Renal cortical epithelial cell (primary cell): ENCODE results near the gene RUVBL1. TPM values are rescaled to one million over a fixed set of nuclear protein-coding genes. Genes with fewer than 3 reads are reported as not detected.

Experiments used
- DNase-seq: peaks from one replicate; pipeline ENCODE4 v3.0.0-alpha.2; 2011; ENCODE audit warnings: low read depth
- total RNA-seq: library from RNA; depleted of rRNA; stranded (reverse); fragments of >200 nt; gene quantifications from 2 replicates; pipeline ENCODE4 v1.2.3, GENCODE V29; 2014

Gene RUVBL1
- total RNA-seq, 1 donor from 2014 or later: 79.1 TPM

DNA sequence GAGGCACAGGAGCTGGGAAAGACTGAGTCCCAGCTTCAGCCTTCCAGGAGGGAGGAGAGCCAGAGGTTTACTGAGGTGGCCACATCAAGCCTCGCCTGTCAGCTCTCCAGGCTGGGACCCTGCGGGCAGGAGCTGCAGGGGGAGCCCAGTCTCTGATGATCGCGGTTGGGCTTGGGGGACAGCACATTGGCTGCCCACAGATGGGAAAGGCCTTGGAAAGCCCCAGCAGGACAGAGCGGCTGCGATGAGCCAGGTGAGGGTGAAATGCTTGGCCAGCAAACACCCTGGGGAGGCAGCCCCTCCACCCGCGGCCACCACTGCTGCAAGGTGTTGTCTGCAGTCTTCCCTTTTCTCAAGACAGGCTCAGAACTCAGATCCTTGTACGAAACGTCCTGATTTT, 40.2 kb downstream of the RUVBL1 start:
- DNase-seq: no peak

DNA sequence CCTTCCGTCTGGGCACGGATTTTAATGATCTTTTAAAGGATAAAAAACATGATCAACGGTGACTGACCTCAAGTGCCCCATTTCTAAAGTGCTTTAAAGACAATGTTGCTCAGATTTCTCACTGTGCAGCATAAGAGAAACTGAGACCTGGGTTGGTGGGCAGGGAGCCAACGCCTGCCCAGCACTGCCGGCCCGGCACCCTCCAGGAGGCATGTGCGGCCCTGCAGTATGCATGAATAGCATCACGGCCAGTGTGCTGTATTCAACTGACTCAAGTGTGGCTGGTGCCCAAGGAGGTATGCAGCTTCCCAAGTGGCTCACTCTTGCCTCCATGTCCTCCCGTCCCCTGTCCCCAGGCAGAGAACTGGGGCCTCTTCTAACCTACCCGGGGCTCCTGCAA, 41.1 kb downstream of the RUVBL1 start:
- DNase-seq: no peak

GRCh38 chr3:128081846-128082245, 41.8 kb downstream of the RUVBL1 start:
- DNase-seq: peak; percentile 96

DNA sequence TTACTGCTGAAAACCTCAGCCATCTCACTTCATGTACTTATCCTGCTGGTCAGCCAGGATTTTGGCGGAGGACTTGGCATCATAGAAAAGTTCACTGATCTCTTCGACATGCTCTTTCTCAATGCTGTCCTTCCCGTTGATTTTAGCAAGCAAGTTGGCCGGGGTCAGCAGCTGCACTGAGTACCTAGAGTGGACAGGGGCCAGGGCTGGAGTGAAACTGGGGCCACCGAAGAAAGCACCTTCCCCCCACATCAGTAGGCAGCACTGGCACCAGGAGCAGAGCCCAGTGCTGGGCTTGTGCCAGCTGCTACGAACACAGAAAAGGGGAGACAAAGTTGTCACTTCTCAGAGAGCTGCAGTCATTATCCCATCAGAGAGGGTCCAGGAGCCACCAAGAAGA, 42.4 kb downstream of the RUVBL1 start:
- no peak for DNase-seq

- DNase-seq: peak; percentile 91
Measured at GRCh38 chr3:128080323-128081080, 43.1 kb downstream of the RUVBL1 start.

GRCh38 chr3:128079823-128080222, 43.8 kb downstream of the RUVBL1 start:
- DNase-seq: no peak

GRCh38 chr3:128078875-128079274, 44.7 kb downstream of the RUVBL1 start:
- DNase-seq: no peak

- no peak for DNase-seq
Measured at GRCh38 chr3:128078322-128078721, 45.3 kb downstream of the RUVBL1 start.

GRCh38 chr3:128077665-128078064, 45.9 kb downstream of the RUVBL1 start:
- no peak for DNase-seq

DNA sequence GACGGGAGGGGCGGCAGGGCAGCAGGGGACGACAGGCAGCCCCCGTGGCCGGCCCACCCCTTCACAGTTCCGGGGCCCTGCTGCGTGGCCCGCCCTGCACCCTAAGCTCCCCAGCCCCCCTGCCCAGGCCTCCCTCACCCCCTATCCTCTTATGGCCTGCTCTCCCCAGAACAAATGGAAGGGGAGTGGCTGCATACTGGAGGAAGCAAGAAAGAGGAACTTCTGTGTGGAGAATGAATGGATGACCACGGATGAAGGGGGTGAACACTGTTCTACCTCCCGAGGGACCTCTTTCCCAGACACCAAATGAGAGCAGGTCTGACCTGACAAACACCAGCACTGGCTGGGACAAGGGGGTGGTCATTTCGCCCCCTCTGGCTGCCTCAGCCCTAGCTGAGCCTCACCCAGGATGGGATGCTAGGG, 46.4 kb downstream of the RUVBL1 start:
- no peak for DNase-seq

GRCh38 chr3:128076483-128077201, 47.0 kb downstream of the RUVBL1 start:
- DNase-seq: no peak

DNA sequence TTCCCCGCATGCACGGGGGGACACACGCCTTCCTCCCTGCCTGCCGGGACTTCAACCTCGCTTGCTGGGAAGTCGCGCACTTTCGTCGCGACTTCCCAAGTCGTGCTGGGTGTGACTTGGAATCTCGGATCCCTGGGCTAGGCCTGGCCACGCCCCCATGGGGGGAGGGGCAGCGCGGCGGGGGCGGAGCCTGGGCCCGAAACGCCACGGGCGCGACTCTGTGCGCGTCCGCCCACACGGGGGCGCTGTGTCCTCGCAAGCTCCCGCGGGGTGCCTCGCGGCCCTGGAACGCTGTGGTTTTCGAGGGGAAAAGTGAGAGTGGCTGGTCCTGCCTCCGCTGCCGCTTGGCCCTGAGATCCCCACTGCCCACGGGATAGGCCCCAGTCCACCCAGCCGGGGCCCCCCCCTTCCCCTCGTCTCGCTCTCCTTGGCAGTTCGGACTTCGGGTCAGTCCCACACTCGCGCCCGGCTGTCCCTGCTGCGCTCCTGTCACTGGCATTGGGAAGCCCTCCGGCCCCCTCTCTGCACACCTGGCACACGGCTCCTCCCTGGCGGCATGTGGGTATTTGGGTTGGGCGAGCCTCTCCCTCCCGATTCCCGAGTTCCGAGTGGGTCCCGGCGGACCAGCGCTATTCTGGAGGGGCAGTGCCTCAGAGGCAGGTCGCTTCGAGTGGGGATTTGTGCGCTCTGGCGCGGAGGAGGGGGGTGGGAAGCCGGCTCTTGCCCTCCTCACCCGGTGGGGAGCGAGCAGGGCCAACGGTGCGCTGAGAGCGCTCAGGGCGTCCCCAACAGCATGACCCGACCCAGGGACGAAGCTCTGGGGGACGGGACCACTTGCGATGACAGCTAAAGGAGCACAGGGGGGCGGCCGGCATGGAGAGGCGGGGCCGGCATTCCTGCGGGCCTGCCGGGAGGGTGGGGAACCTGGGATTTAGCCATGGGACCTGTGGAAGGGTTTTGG, 47.8 kb downstream of the RUVBL1 start:
- DNase-seq: peak; percentile 61

- no peak for DNase-seq
Measured at GRCh38 chr3:128074851-128075521, 48.6 kb downstream of the RUVBL1 start.

GRCh38 chr3:128073807-128074206, 49.8 kb downstream of the RUVBL1 start:
- DNase-seq: no peak

GRCh38 chr3:128073185-128073725, 50.4 kb downstream of the RUVBL1 start:
- no peak for DNase-seq

DNA sequence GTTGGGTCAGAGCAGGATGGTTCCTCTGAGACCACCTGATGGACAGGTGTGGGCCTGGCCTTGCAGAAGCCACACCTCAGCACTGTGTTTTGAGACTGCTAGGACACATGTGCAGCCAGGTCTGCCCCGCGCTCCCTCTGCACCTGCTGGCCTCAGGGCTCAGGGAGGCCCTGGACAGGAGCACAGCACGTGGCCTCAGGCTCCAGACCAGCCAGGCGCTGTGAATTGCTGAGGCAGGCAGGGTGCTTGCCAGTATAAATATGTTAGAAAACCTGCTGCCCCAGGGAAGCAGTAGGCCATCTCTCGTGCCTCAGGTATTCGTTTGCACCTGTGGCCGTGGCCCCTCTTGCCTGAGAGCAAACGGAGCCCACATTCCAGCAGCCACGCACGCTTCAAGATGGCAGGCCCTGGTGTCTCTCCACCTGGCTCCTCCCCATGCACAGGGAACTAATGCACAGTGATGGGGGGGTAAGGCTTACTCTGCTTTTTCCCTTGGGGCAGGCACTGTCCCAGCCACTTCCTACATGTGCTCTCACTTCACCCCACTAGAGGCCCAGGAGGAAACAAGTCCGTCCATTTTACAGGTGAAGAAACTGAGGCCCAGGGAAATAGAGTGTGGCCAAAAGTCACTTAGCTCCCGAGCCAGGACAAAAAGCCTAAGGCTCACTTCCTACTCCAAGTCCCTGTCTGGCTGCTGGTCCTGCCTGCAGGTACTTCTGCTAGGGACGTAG, 51.0 kb downstream of the RUVBL1 start:
- DNase-seq: no peak

GRCh38 chr3:128071771-128072453, 51.7 kb downstream of the RUVBL1 start:
- DNase-seq: no peak

- DNase-seq: no peak
Measured at GRCh38 chr3:128070898-128071591, 52.6 kb downstream of the RUVBL1 start.

GRCh38 chr3:128069271-128069670, 54.3 kb downstream of the RUVBL1 start:
- DNase-seq: no peak
